K562 (cell line): ENCODE results near the gene PEAR1. TPM values are rescaled to one million over a fixed set of nuclear protein-coding genes. Genes with fewer than 3 reads are reported as not detected.

Experiments used
- BHLHE40 ChIP-seq: IDR thresholded peaks from 2 replicates; pipeline ENCODE4 v1.6.1; 2011; ENCODE audit warnings: low read length, improper control_type of control experiment
- DIDO1 ChIP-seq: fragments of 450-650 bp; IDR thresholded peaks from 2 replicates; pipeline ENCODE4 v1.6.1; 2016; ENCODE audit warnings: low read depth, missing biosample characterization, missing genetic modification characterization
- EWSR1 ChIP-seq: fragments of 450-650 bp; IDR thresholded peaks from 2 replicates; pipeline ENCODE4 v1.6.1; 2018; ENCODE audit warnings: borderline replicate concordance, mild to moderate bottlenecking, low read depth, moderate library complexity; ENCODE audit not compliant: partially characterized antibody
- NR2C1 ChIP-seq, 2 experiments: fragments of 450-650 bp; IDR thresholded peaks; 2 replicates each; pipeline ENCODE4 v1.6.1; 2017; ENCODE audit warnings: mild to moderate bottlenecking in 2 of 2, antibody characterized with exemption in 1 of 2, inconsistent platforms in 1 of 2, missing compliant biosample characterization in 1 of 2, missing genetic modification characterization in 1 of 2
- SFPQ ChIP-seq: fragments of 200-400 bp; formaldehyde crosslinking; IDR thresholded peaks from 2 replicates; pipeline ENCODE4 v1.6.1; 2017; ENCODE audit warnings: mild to moderate bottlenecking, low read depth, low read length, moderate library complexity
- SMARCC2 ChIP-seq: fragments of 450-650 bp; IDR thresholded peaks from 2 replicates; pipeline ENCODE4 v1.6.1; 2017; ENCODE audit warnings: antibody characterized with exemption, moderate library complexity, mild to moderate bottlenecking, low read depth
- ZNF24 ChIP-seq: fragments of 450-650 bp; IDR thresholded peaks from 2 replicates; pipeline ENCODE4 v1.6.1; 2016
- ZNF518B ChIP-seq: fragments of 250-450 bp; sonication (Bioruptor Pico); IDR thresholded peaks from 2 replicates; pipeline ENCODE4 v1.5.0; 2021; ENCODE audit warnings: mild to moderate bottlenecking, moderate library complexity
- polyA plus RNA-seq, 8 experiments: library from polyadenylated mRNA; depleted of rRNA in 4 of 8; stranded (reverse) in 5 of 8; unstranded in 3 of 8; fragments of >200 nt; fragmentation: Nextera tagmentation in 2 of 8; fragmentation: Illumina TruSeq in 1 of 8; extraction: Ambion mirVana in 2 of 8; extraction: Trizol in 1 of 8; gene quantifications; 2 replicates each; pipeline versions ENCODE4 v1.2.1 to v1.2.3, GENCODE V29; 2011 to 2014; ENCODE audit warnings: inconsistent platforms in 1 of 8, missing spikeins in 1 of 8
- total RNA-seq, 7 experiments: library from RNA; depleted of rRNA in 6 of 7; stranded (reverse); fragments of >200 nt in 6 of 7; fragmentation: Illumina TruSeq in 2 of 7; extraction: Trizol in 2 of 7; gene quantifications; 2 replicates each; pipeline versions ENCODE4 v1.2.1 to v1.2.3, GENCODE V29; 2011 to 2021; ENCODE audit warnings: low replicate concordance in 1 of 7

Gene PEAR1
- total and polyA plus RNA-seq, 9 of the 15 experiments (the other 6 are each of a cell fraction or from before 2014, with no cell fraction given) = 0.87 to 13.9 (median 6.1) TPM

- no peak for TF ChIP-seq ZNF518B
- TF ChIP-seq BHLHE40 = peak; percentile 41; the same call in 1 of the 2 replicates
- TF ChIP-seq SMARCC2 = no peak
- no peak for TF ChIP-seq SFPQ
- no peak for TF ChIP-seq DIDO1 (tag)
- TF ChIP-seq NR2C1 (IDR thresholded peaks at IDR 0.05) = no peak
- TF ChIP-seq NR2C1 (tag; IDR thresholded peaks at IDR 0.05) = no peak
- no peak for TF ChIP-seq ZNF24
- no peak for TF ChIP-seq EWSR1
Measured at GRCh38 chr1:156860628-156861423, 32.7 kb upstream of the PEAR1 start, which contains the start of gene NTRK1 (continued).
